Measurements from ENCODE around the gene PER3. TPM values are rescaled to one million over a fixed set of nuclear protein-coding genes. Genes with fewer than 3 reads are reported as not detected.

PER3 gene
- total and polyA plus RNA-seq, 2 donors (not counting 1 experiment from before 2014, with no cell fraction given): 2.4 to 5.8 TPM

GRCh38 chr1:7869136-7869920, 85.2 kb downstream of the PER3 start:
- Mint-ChIP-seq H3K27me3 (no peaks in the 10 kb centered on the region), H3K4me1 (no peaks in the 10 kb centered on the region), H3K27ac (no peak overlapping the region), H3K9me3 (ENCODE audit: insufficient read depth) (no peaks in the 10 kb centered on the region), H3K4me3 (no peak overlapping the region)
- H3K9me3 ChIP-seq (ENCODE audit: control extremely low read depth in 1 of 3, control insufficient read depth in 2 of 3, insufficient read depth in 1 of 3, low read length in 2 of 3): peaks cover 0 to 4% (median 0%) of the 10 kb centered on the region in 3 donors
- H4K20me1 ChIP-seq (ENCODE audit: control insufficient read depth, insufficient read depth, low read length, poor library complexity, severe bottlenecking): no peaks in the 10 kb centered on the region
- no peaks in the 10 kb centered on the region for H3K79me2 ChIP-seq (ENCODE audit: control insufficient read depth, insufficient read depth, low read length)
- no peaks in the 10 kb centered on the region for H3K36me3 ChIP-seq (replicated peaks in 1 of 2; ENCODE audit: control extremely low read depth in 1 of 2, control insufficient read depth in 1 of 2, extremely low read depth in 1 of 2, insufficient read depth in 2 of 2, low read length in 1 of 2)
- no peaks in the 10 kb centered on the region for H3K4me1 ChIP-seq (ENCODE audit: control insufficient read depth in 2 of 2, insufficient read depth in 2 of 2, low read length in 2 of 2)
- H3K27me3 ChIP-seq (replicated peaks in 1 of 4; ENCODE audit: control extremely low read depth in 1 of 4, control insufficient read depth in 3 of 4, insufficient read depth in 4 of 4, low read length in 3 of 4): no peaks in the 10 kb centered on the region
- no peak overlapping the region for H3K4me3 ChIP-seq (ENCODE audit: control extremely low read depth in 1 of 5, extremely low read depth in 1 of 5, insufficient read depth in 1 of 5, low read depth in 2 of 5, low read length in 4 of 5)
- H3K4me2 ChIP-seq (replicated peaks; ENCODE audit: low read depth, low read length, poor library complexity, severe bottlenecking): no peak overlapping the region
- no peak for ATAC-seq (ENCODE audit: low read depth)
- H2AFZ ChIP-seq (ENCODE audit: insufficient read depth, low read depth, low read length, poor library complexity, severe bottlenecking): no peak overlapping the region
- intact Hi-C loops (cut with micrococcal nuclease): no loop called here
- H3K27ac ChIP-seq (ENCODE audit: low read length in 2 of 2): no peak overlapping the region
- CTCF ChIA-PET: no interaction called here
- TF ChIP-seq EZH2 (IDR thresholded peaks at IDR 0.05; ENCODE audit: borderline replicate concordance, insufficient read depth, low read depth, low read length, poor library complexity, severe bottlenecking) (no peak), CTCF (IDR thresholded peaks at IDR 0.05) (no peak)
- DNase-seq: no peak
- 91% methylated on average over 16 of the region's 16 CpGs for WGBS (ENCODE audit: insufficient coverage)
- no peak overlapping the region for H3K9ac ChIP-seq (ENCODE audit: low read length)
- POLR2A ChIA-PET: no interaction called here

GRCh38 chr1:7871136-7871535, 87.0 kb downstream of the PER3 start:
- H3K27ac ChIP-seq (ENCODE audit: low read length in 2 of 2): no peak overlapping the region
- H3K9me3 ChIP-seq (ENCODE audit: control extremely low read depth in 1 of 3, control insufficient read depth in 2 of 3, insufficient read depth in 1 of 3, low read length in 2 of 3): peaks cover 0 to 15% (median 0%) of the 10 kb centered on the region in 3 donors
- H3K4me1 Mint-ChIP-seq: no peaks in the 10 kb centered on the region
- no peaks in the 10 kb centered on the region for H3K27me3 Mint-ChIP-seq
- H3K4me2 ChIP-seq (replicated peaks; ENCODE audit: low read depth, low read length, poor library complexity, severe bottlenecking): no peak overlapping the region
- no peaks in the 10 kb centered on the region for H3K9me3 Mint-ChIP-seq (ENCODE audit: insufficient read depth)
- H2AFZ ChIP-seq (ENCODE audit: insufficient read depth, low read depth, low read length, poor library complexity, severe bottlenecking): no peak overlapping the region
- no peak overlapping the region for H3K4me3 ChIP-seq (ENCODE audit: control extremely low read depth in 1 of 5, extremely low read depth in 1 of 5, insufficient read depth in 1 of 5, low read depth in 2 of 5, low read length in 4 of 5)
- no CpG with 5 or more reads among the region's 6 CpGs for WGBS (ENCODE audit: insufficient coverage)
- no peak overlapping the region for H3K9ac ChIP-seq (ENCODE audit: low read length)
- H3K27ac Mint-ChIP-seq: no peak overlapping the region
- ChIA-PET POLR2A (no interaction called here), CTCF (no interaction called here)
- DNase-seq (no peak), ATAC-seq (ENCODE audit: low read depth) (no peak)
- no peak for TF ChIP-seq CTCF (IDR thresholded peaks at IDR 0.05)
- no peak for TF ChIP-seq EZH2 (IDR thresholded peaks at IDR 0.05; ENCODE audit: borderline replicate concordance, insufficient read depth, low read depth, low read length, poor library complexity, severe bottlenecking)
- H3K4me1 ChIP-seq (ENCODE audit: control insufficient read depth in 2 of 2, insufficient read depth in 2 of 2, low read length in 2 of 2): no peaks in the 10 kb centered on the region
- H3K27me3 ChIP-seq (replicated peaks in 1 of 4; ENCODE audit: control extremely low read depth in 1 of 4, control insufficient read depth in 3 of 4, insufficient read depth in 4 of 4, low read length in 3 of 4): peaks cover 0 to 5% (median 0%) of the 10 kb centered on the region in 4 experiments
- no peaks in the 10 kb centered on the region for H4K20me1 ChIP-seq (ENCODE audit: control insufficient read depth, insufficient read depth, low read length, poor library complexity, severe bottlenecking)
- H3K79me2 ChIP-seq (ENCODE audit: control insufficient read depth, insufficient read depth, low read length): no peaks in the 10 kb centered on the region
- no peak overlapping the region for H3K4me3 Mint-ChIP-seq
- intact Hi-C loops (cut with micrococcal nuclease): no loop called here
- no peaks in the 10 kb centered on the region for H3K36me3 ChIP-seq (replicated peaks in 1 of 2; ENCODE audit: control extremely low read depth in 1 of 2, control insufficient read depth in 1 of 2, extremely low read depth in 1 of 2, insufficient read depth in 2 of 2, low read length in 1 of 2)
